Fibroblast of lung (primary cell): Measurements from ENCODE around the gene ARL2BP.

Source experiments
- CTCF ChIP-seq, 2 donors: IDR thresholded peaks in 1 of 2; conservative IDR thresholded peaks in 1 of 2; 1 replicate in 1 of 2; 2 replicates in 1 of 2; pipeline ENCODE4 v1.5.1; 2011 to 2012; ENCODE audit warnings: low read length in 2 of 2, control low read depth in 1 of 2, inconsistent platforms in 1 of 2, low read depth in 1 of 2, mild to moderate bottlenecking in 1 of 2
- EZH2 ChIP-seq: IDR thresholded peaks from 2 replicates; pipeline ENCODE4 v1.5.1; 2012; ENCODE audit warnings: low read length, control low read depth, mild to moderate bottlenecking; ENCODE audit errors: missing control alignments

DNA sequence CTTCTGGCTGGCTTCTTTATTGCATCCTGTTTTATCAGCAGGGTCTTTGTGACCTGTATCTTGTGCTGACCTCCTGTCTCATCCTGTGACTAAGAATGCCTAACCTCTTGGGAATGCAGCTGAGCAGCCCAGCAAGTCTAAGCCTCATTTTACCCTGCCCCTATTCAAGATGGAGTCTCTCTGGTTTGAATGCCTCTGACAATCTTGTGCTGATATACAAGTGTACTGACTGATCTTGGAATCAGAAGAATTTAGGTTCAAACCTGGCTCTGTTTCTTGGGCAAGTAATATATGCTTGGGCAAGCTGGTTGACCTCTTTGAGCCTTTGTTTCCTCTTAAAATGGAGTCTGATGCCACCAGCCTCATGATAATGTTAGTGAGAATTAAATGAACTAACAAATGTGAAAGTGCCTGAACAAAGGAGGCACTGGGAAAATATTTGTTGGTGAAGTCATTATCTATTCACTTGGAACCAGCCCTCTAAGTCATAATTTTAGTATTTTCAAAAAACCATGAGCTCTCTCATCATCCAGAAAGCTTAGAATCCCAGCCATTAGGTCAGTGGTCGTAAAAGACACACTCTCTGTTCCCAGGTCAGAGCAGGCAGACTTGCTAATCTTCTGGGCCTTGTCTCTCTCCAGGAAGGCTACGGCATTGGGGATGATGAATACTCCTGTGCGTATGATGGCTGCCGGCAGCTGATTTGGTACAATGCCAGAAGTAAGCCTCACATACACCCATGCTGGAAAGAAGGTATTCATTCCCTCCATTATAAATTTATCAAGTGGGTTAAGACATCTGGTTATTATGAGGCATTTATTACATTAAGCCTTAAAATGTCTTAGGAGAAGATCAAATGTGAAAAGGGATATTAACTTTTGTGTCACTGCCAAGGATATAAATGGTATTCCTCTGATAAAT is 18.1 kb upstream of the ARL2BP start:
- no peak for TF ChIP-seq CTCF (conservative IDR thresholded peaks at IDR 0.05 in 1 of 2, IDR thresholded peaks at IDR 0.05 in 1 of 2; ENCODE audit: low read depth in 1 of 2, low read length in 2 of 2)
- no peak for TF ChIP-seq EZH2
